ENCODE measurements around the gene IL6ST.
A peak's percentile ranks its signal among the peaks of the same experiment; 100 is the strongest.
"Not testable (repeated sequence)": the region's sequence is repeated elsewhere in the genome, so short reads cannot be mapped to it uniquely, and the experiment has no call there.

The IL6ST gene

DNA sequence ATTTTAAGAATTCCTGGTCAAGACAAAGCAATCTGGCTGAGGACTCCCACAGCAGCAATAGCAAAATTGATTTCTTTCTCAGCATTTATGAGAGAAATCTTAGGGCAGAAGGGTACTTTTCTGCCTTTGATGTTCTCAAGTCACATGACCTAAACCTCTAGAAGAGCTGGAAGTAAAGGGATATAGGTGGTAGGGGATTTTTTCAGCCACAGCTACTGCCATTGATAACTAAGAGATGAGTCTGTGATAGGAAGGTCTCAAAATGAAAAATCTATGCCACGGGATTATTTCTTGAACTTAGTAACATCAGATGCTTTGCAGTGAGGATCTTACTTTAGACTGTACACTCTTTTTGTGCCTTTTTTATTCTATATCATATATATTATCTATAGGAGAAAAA lies 35.6 kb downstream of the IL6ST start:
- H3K4me3 ChIP-seq (ENCODE audit: low read depth, low read length), result no peak overlapping the region
- TF ChIP-seq, protein P1, sequence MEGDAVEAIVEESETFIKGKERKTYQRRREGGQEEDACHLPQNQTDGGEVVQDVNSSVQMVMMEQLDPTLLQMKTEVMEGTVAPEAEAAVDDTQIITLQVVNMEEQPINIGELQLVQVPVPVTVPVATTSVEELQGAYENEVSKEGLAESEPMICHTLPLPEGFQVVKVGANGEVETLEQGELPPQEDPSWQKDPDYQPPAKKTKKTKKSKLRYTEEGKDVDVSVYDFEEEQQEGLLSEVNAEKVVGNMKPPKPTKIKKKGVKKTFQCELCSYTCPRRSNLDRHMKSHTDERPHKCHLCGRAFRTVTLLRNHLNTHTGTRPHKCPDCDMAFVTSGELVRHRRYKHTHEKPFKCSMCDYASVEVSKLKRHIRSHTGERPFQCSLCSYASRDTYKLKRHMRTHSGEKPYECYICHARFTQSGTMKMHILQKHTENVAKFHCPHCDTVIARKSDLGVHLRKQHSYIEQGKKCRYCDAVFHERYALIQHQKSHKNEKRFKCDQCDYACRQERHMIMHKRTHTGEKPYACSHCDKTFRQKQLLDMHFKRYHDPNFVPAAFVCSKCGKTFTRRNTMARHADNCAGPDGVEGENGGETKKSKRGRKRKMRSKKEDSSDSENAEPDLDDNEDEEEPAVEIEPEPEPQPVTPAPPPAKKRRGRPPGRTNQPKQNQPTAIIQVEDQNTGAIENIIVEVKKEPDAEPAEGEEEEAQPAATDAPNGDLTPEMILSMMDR (IDR thresholded peaks at IDR 0.05; ENCODE audit: borderline replicate concordance, insufficient read depth, low read depth, low read length), result no peak

DNA sequence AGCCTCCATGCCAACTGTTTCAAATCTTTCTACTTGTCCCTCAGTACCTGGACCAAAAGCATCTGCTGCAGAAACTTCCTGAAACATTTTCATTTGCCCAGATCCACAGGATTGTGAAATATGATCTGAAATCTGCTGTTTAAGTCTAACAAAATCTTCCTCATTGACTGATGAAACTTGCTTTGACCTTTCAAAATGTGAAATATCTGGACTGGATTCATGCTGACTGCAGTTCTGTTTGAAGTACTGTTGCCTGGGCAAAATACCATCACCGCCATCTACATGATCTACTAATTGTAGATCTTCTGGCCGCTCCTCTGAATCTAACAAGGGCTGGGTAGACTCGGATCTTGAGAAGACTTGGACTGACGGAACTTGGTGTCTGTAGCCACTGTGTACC lies 53.6 kb downstream of the IL6ST start:
- H3K4me3 ChIP-seq (ENCODE audit: low read depth, low read length), result not testable (repeated sequence)

DNA sequence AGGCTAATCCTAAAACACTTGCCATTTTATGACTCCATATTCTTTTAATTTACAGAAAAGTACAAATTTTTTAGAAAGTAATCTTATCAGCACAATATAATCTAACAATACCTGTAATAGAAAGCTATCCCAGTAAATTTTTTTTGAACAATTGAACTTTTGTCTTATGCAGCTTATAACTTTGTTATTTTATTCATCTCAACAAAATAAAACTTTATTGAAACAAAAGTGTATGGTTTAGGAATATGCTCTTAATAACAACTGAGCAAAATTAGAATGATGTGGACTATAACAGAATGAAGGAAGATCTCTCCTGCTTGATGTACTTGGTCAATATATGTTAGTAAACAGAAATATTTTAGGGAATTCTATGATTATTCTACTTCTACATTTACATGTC lies 57.2 kb downstream of the IL6ST start:
- not testable (repeated sequence) for H3K4me3 ChIP-seq (ENCODE audit: low read depth, low read length)

DNA sequence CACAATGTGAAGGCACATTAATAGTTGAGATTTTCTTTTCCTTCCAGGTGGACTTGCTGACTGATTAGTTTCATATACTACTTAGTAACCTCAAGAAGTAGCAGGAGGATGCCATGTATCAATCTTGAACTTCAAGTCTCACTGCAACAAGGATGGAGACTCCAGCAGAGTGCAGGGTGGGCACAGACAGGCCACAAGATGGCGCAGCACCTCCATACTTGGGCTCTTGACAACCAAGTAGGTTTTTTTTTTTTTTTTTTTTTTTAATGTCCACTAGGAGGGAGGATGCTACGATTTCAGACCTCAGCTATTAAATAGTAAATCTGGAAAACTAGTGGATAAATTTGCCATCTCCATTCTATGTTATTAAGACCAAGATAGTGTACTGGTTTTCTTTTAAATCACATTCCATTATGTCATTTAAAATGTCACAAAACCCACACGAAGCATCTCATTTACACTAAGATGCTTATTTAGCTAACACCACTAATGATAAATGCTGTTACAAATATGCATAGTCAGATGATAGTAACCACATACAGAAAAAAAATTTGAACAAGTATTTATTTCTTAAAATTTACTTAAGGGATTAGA lies 58.6 kb downstream of the IL6ST start:
- TF ChIP-seq, protein P1 (IDR thresholded peaks at IDR 0.05; ENCODE audit: borderline replicate concordance, insufficient read depth, low read depth, low read length), result peak; percentile 82
- H3K4me3 ChIP-seq (ENCODE audit: low read depth, low read length), result no peak overlapping the region

DNA sequence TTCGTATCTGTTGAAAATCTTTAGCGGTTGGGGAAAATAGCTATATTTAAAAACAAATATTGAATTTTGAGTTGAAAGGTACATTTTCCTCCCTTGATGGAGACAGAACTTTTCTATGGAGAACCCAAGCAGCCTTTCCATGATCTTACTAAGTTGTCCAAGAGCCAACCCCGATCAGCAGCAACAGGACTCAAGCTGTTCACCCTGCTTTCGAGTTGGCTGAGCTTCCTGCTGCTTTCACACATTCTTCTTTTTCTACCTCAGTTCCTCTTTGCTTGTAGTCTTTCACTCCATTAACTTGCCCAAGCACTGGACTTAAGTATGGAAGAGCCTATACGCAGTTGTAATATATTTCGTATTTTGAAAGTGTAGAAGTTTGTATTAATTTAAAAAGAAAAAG lies 59.4 kb downstream of the IL6ST start:
- TF ChIP-seq, protein P1 (IDR thresholded peaks at IDR 0.05; ENCODE audit: borderline replicate concordance, insufficient read depth, low read depth, low read length), result no peak
- H3K4me3 ChIP-seq (ENCODE audit: low read depth, low read length), result no peak overlapping the region

DNA sequence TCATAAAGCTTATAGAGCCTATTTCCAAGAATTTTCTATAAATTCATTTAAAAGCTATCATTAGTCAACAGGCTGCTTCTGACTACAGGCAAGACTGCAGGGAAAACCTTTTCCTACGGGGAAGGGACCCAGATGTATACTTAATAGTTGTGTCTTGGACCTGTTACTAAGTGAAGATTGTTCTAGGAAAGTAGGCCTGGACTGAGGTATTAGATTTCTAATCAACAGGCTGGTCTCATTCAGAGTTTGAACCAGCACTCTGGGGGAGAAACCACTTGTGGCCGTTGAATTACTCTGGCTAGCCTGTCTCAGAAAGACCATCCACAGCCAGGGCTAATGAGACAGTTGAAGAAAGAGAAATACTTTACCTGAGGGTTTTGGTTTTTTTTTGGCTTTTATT lies 60.0 kb downstream of the IL6ST start:
- no peak overlapping the region for H3K4me3 ChIP-seq (ENCODE audit: low read depth, low read length)
- TF ChIP-seq, protein P1 (IDR thresholded peaks at IDR 0.05; ENCODE audit: borderline replicate concordance, insufficient read depth, low read depth, low read length), result no peak

DNA sequence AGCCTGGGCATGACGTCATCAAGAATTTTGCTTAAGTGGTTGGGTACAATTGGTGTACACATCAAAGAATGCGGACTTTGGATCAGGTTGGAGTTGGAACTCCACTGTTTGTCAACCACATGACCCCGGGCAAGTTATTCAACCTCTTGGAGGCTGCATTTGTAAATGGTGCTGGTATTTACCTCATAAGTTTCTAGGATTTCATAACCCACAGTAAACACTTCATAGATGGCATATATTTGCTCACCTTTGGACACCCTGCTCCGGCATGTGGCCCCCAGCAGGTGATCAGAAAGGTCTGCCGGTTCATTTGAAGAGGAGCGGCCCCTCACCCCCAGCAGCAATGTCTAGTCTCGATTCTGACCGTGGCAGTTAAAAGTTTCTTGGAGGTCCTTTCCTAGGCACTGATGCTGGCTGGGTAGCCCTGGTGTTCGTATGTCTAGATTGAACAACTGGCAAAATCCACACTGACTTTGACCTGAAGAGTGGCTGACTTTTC lies 60.6 kb downstream of the IL6ST start:
- H3K4me3 ChIP-seq (ENCODE audit: low read depth, low read length), result no peak overlapping the region

DNA sequence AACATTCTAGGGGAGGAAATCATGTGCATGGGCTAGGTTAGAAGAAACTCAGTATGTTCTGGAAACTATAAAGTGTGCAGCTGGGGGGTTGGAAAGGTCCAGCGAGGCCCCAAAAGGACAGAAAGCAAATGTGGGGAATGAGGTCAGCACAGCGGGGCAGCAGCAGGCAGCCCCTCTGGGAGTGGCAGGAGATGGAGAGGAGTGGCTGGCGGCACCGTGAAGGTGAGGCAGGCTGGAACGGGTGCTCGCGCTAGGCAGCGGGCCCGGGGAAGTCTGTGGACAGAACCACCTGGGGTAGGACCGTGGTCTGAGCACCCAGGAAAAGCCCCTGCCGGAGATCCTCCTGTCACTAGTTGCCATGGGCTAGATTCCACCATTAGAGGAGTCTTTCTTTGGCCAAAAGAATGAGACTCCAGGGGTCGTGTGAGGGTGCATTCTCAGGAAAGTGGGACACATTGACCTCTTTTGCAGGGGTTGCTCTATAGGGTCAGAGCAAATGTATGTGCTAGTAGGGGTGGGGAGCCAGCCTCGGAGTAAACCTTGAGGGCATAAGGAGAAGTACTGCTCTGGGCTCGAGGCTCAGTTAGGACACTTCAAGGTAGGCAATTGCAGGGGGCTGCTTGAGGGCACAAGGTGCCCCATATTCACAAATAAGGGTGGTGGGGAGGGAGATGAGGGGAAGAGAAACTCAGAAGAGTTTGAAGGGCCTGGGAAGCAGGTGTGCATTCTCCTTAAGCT lies 61.2 kb downstream of the IL6ST start:
- TF ChIP-seq, protein P1 (IDR thresholded peaks at IDR 0.05; ENCODE audit: borderline replicate concordance, insufficient read depth, low read depth, low read length), result no peak
- H3K4me3 ChIP-seq (ENCODE audit: low read depth, low read length), result no peak overlapping the region

More for the DNA sequence above, 60.6 kb downstream of the IL6ST start:
- TF ChIP-seq, protein P1 (IDR thresholded peaks at IDR 0.05; ENCODE audit: borderline replicate concordance, insufficient read depth, low read depth, low read length), result no peak

Data from GM12875 (cell line).